Spinal cord (tissue), 10 donors: ENCODE data around the gene NDOR1. TPM values are rescaled to one million over a fixed set of nuclear protein-coding genes. Genes with fewer than 3 reads are reported as not detected.
A peak's percentile ranks its signal among the peaks of the same experiment; 100 is the strongest.

Experiments
- DNase-seq, 6 donors: peaks; one replicate each; pipeline versions ENCODE4 v3.0.0 to v3.0.0-alpha.2; 2013 to 2015; ENCODE audit warnings: low spot score in 6 of 6, low read depth in 4 of 6
- H3K27ac ChIP-seq: one replicate; pipeline ENCODE4 v1.5.1; 2013; ENCODE audit warnings: low read depth, low read length, control low read depth
- H3K27me3 ChIP-seq: one replicate; pipeline ENCODE4 v1.6.1; 2013; ENCODE audit warnings: low read length; ENCODE audit not compliant: control insufficient read depth, insufficient read depth
- H3K36me3 ChIP-seq: one replicate; pipeline ENCODE4 v1.6.1; 2013; ENCODE audit warnings: low read length; ENCODE audit not compliant: control insufficient read depth, insufficient read depth
- H3K4me1 ChIP-seq: one replicate; pipeline ENCODE4 v1.6.1; 2013; ENCODE audit warnings: low read length; ENCODE audit not compliant: control insufficient read depth, insufficient read depth
- H3K4me3 ChIP-seq: one replicate; pipeline ENCODE4 v1.5.1; 2013; ENCODE audit warnings: low read depth, low read length, control low read depth
- H3K9me3 ChIP-seq: one replicate; pipeline ENCODE4 v1.6.1; 2013; ENCODE audit warnings: low read length; ENCODE audit not compliant: control insufficient read depth, insufficient read depth
- WGBS: methylation state at CpG from one replicate; pipeline ENCODE4 v1.1.5; 2013; ENCODE audit warnings: missing lambda C conversion rate; ENCODE audit not compliant: insufficient coverage; 5-methylcytosine and 5-hydroxymethylcytosine counted together
- polyA plus RNA-seq, 2 donors: library from polyadenylated mRNA; unstranded; fragments of 120-200 nt; gene quantifications; one replicate each; pipeline ENCODE4 v1.2.1, GENCODE V29; 2013; ENCODE audit not compliant: insufficient read length in 2 of 2
- total RNA-seq, 2 donors: library from RNA; depleted of rRNA in 1 of 2; stranded (reverse); fragments of 120-200 nt in 1 of 2; fragments of >200 nt in 1 of 2; gene quantifications; one replicate each; pipeline versions ENCODE4 v1.2.3 to v1.2.4, GENCODE V29; 2013 to 2014
- donor health status: healthy.

Gene NDOR1
- total and polyA plus RNA-seq, 4 donors, result 3.2 to 23.8 (median 12.3) TPM

- Histone ChIP-seq H3K36me3 (peaks cover 100% of the 10 kb centered on the region), H3K27ac (no peak overlapping the region), H3K4me3 (no peak overlapping the region), H3K4me1 (peaks cover 12% of the 10 kb centered on the region), H3K9me3 (no peaks in the 10 kb centered on the region), H3K27me3 (no peaks in the 10 kb centered on the region)
- WGBS, result 95% methylated on average over 22 of the region's 22 CpGs
- no peak for DNase-seq
These were observed 23.8 kb upstream of the NDOR1 start for GRCh38 chr9:137181680-137182079.

- H3K36me3 ChIP-seq, result peaks cover 99% of the 10 kb centered on the region
- peaks cover 23% of the 10 kb centered on the region for H3K4me1 ChIP-seq
- no peaks in the 10 kb centered on the region for H3K9me3 ChIP-seq
- no peaks in the 10 kb centered on the region for H3K27me3 ChIP-seq
- DNase-seq, result no peak
- no peak overlapping the region for H3K27ac ChIP-seq
- WGBS, result 92% methylated on average over 17 of the region's 17 CpGs
- no peak overlapping the region for H3K4me3 ChIP-seq
These were observed 22.7 kb upstream of the NDOR1 start for GRCh38 chr9:137182836-137183235.

- peaks cover 92% of the 10 kb centered on the region for H3K36me3 ChIP-seq
- H3K4me3 ChIP-seq, result no peak overlapping the region
- no peaks in the 10 kb centered on the region for H3K27me3 ChIP-seq
- DNase-seq, result no peak
- no peaks in the 10 kb centered on the region for H3K9me3 ChIP-seq
- WGBS, result 95% methylated on average over 27 of the region's 27 CpGs
- H3K27ac ChIP-seq, result no peak overlapping the region
- peaks cover 30% of the 10 kb centered on the region for H3K4me1 ChIP-seq
These were observed 21.4 kb upstream of the NDOR1 start for GRCh38 chr9:137183980-137184595.

- Histone ChIP-seq H3K36me3 (peaks cover 92% of the 10 kb centered on the region), H3K27ac (no peak overlapping the region), H3K27me3 (no peaks in the 10 kb centered on the region), H3K4me3 (no peak overlapping the region), H3K9me3 (no peaks in the 10 kb centered on the region), H3K4me1 (peaks cover 40% of the 10 kb centered on the region)
- WGBS, result 93% methylated on average over 48 of the region's 48 CpGs
- DNase-seq, result no peak
These were observed 20.4 kb upstream of the NDOR1 start for GRCh38 chr9:137184881-137185660.

GRCh38 chr9:137185921-137186320 lies 19.6 kb upstream of the NDOR1 start:
- Histone ChIP-seq H3K9me3 (no peaks in the 10 kb centered on the region), H3K27me3 (no peaks in the 10 kb centered on the region), H3K4me3 (no peak overlapping the region), H3K36me3 (peaks cover 92% of the 10 kb centered on the region), H3K27ac (no peak overlapping the region), H3K4me1 (peaks cover 48% of the 10 kb centered on the region)
- 96% methylated on average over 19 of the region's 19 CpGs for WGBS
- DNase-seq, result no peak

- Histone ChIP-seq H3K36me3 (peaks cover 92% of the 10 kb centered on the region), H3K4me1 (peaks cover 48% of the 10 kb centered on the region), H3K4me3 (no peak overlapping the region), H3K27ac (no peak overlapping the region), H3K27me3 (no peaks in the 10 kb centered on the region), H3K9me3 (no peaks in the 10 kb centered on the region)
- WGBS, result 89% methylated on average over 6 of the region's 6 CpGs
- no peak for DNase-seq
These were observed 19.1 kb upstream of the NDOR1 start for GRCh38 chr9:137186385-137186784.

GRCh38 chr9:137187386-137187785 lies 18.1 kb upstream of the NDOR1 start:
- 86% methylated on average over 10 of the region's 15 CpGs for WGBS
- Histone ChIP-seq H3K4me3 (peak overlapping the region; percentile 96), H3K9me3 (no peaks in the 10 kb centered on the region), H3K4me1 (peaks cover 57% of the 10 kb centered on the region), H3K27ac (no peak overlapping the region), H3K36me3 (peaks cover 92% of the 10 kb centered on the region), H3K27me3 (no peaks in the 10 kb centered on the region)
- no peak for DNase-seq

- under 1% methylated on average over 31 of the region's 31 CpGs for WGBS
- H3K4me3 ChIP-seq, result peak overlapping the region; percentile 96
- H3K9me3 ChIP-seq, result no peaks in the 10 kb centered on the region
- no peak for DNase-seq
- no peaks in the 10 kb centered on the region for H3K27me3 ChIP-seq
- peaks cover 92% of the 10 kb centered on the region for H3K36me3 ChIP-seq
- H3K27ac ChIP-seq, result peak overlapping the region; percentile 64
- H3K4me1 ChIP-seq, result peaks cover 57% of the 10 kb centered on the region
These were observed 17.4 kb upstream of the NDOR1 start for GRCh38 chr9:137188086-137188489.

- peaks cover 92% of the 10 kb centered on the region for H3K36me3 ChIP-seq
- peaks cover 57% of the 10 kb centered on the region for H3K4me1 ChIP-seq
- H3K9me3 ChIP-seq, result no peaks in the 10 kb centered on the region
- WGBS, result under 1% methylated on average over 98 of the region's 98 CpGs
- H3K4me3 ChIP-seq, result peak within 1 kb of the TSS; percentile 96
- H3K27ac ChIP-seq, result peak within 1 kb of the TSS; percentile 79
- no peaks in the 10 kb centered on the region for H3K27me3 ChIP-seq
- DNase-seq, result peak; percentile 88 to 98 (median 94)
These were observed 16.8 kb upstream of the NDOR1 start, which contains the start of the genes ANAPC2 and SSNA1 for GRCh38 chr9:137188490-137189296. Gene ANAPC2, minus strand, starts transcription at chr9:137188560. Its CDS starts 28 bp downstream, at chr9:137188532. Gene SSNA1, plus strand, starts transcription at chr9:137188676. Its CDS starts 51 bp downstream, at chr9:137188727.
